Karpas-422 (cell line): ENCODE measurements around the gene SLC39A11. TPM values are rescaled to one million over a fixed set of nuclear protein-coding genes. Genes with fewer than 3 reads are reported as not detected.

ENCODE experiments used
- DNase-seq: peaks from one replicate; pipeline ENCODE4 v3.0.0-alpha.2; 2015
- H2AFZ ChIP-seq: fragments of 200-600 bp; sonication (generic); 2 replicates; pipeline ENCODE4 v1.6.1; 2014; ENCODE audit warnings: antibody characterized with exemption, low read length, mixed read lengths
- H3K27ac ChIP-seq: fragments of 200-600 bp; sonication (generic); 2 replicates; pipeline ENCODE4 v1.5.1; 2014; ENCODE audit warnings: mild to moderate bottlenecking, low read length, moderate library complexity
- H3K27me3 ChIP-seq: fragments of 200-600 bp; sonication (generic); 2 replicates; pipeline ENCODE4 v1.6.1; 2014; ENCODE audit warnings: low read length, mixed read lengths
- H3K36me3 ChIP-seq: fragments of 200-600 bp; sonication (generic); 2 replicates; pipeline ENCODE4 v1.6.1; 2014; ENCODE audit warnings: low read length, mixed read lengths; ENCODE audit not compliant: insufficient read depth
- H3K4me1 ChIP-seq: fragments of 200-600 bp; sonication (generic); 2 replicates; pipeline ENCODE4 v1.6.1; 2014; ENCODE audit warnings: mild to moderate bottlenecking, low read length, mixed read lengths
- H3K4me2 ChIP-seq: fragments of 200-600 bp; sonication (generic); 2 replicates; pipeline ENCODE4 v1.6.1; 2014; ENCODE audit warnings: low read length, low read depth, mild to moderate bottlenecking; ENCODE audit not compliant: poor library complexity, severe bottlenecking
- H3K4me3 ChIP-seq: fragments of 200-600 bp; sonication (generic); 2 replicates; pipeline ENCODE4 v1.5.1; 2014; ENCODE audit warnings: mild to moderate bottlenecking, antibody characterized with exemption, low read length, mixed read lengths
- H3K79me2 ChIP-seq: fragments of 200-600 bp; sonication (generic); 2 replicates; pipeline ENCODE4 v1.6.1; 2014; ENCODE audit warnings: mild to moderate bottlenecking, low read length, mixed read lengths
- H3K9ac ChIP-seq: fragments of 200-600 bp; sonication (generic); 2 replicates; pipeline ENCODE4 v1.6.0; 2014; ENCODE audit warnings: low read length
- H3K9me2 ChIP-seq: fragments of 200-600 bp; sonication (generic), shearing (Covaris generic); replicated peaks from 2 replicates; pipeline ENCODE4 v1.6.0; 2014; ENCODE audit warnings: mild to moderate bottlenecking, low read length, moderate library complexity; ENCODE audit not compliant: insufficient read depth
- H3K9me3 ChIP-seq: fragments of 300-700, 200-600 bp; sonication (generic); 2 replicates; pipeline ENCODE4 v1.6.1; 2014; ENCODE audit warnings: low read length, mixed read lengths
- H4K20me1 ChIP-seq: fragments of 200-600 bp; sonication (generic); 2 replicates; pipeline ENCODE4 v1.6.1; 2014; ENCODE audit warnings: mild to moderate bottlenecking, antibody characterized with exemption, low read length, low read depth; ENCODE audit not compliant: insufficient read depth
- total RNA-seq: library from RNA; depleted of rRNA; stranded (reverse); fragments of >200 nt; shearing (Covaris generic); gene quantifications from 2 replicates; pipeline ENCODE4 v1.2.3, GENCODE V29; 2014; ENCODE audit warnings: low replicate concordance

SLC39A11 gene
- total RNA-seq, 1 experiment from 2014 or later, result 49.6 TPM

- H3K4me2 ChIP-seq, result peak overlapping the region; percentile 81
- H2AFZ ChIP-seq, result no peak overlapping the region
These were observed 113.8 kb downstream of the SLC39A11 start for GRCh38 chr17:72978593-72979218.

GRCh38 chr17:72977771-72978417 is 114.6 kb downstream of the SLC39A11 start:
- H3K9ac ChIP-seq, result peak overlapping the region; percentile 69
- H3K4me1 ChIP-seq, result peaks cover 69% of the 10 kb centered on the region
- peak overlapping the region; percentile 55 for H3K4me3 ChIP-seq
- DNase-seq, result no peak
- no peaks in the 10 kb centered on the region for H3K27me3 ChIP-seq
- H3K27ac ChIP-seq, result peak overlapping the region; percentile 90
- H4K20me1 ChIP-seq, result no peaks in the 10 kb centered on the region
- no peaks in the 10 kb centered on the region for H3K36me3 ChIP-seq
- H3K9me3 ChIP-seq, result no peaks in the 10 kb centered on the region
- peak overlapping the region; percentile 81 for H3K4me2 ChIP-seq
- no peak overlapping the region for H2AFZ ChIP-seq
- no peaks in the 10 kb centered on the region for H3K9me2 ChIP-seq
- H3K79me2 ChIP-seq, result peaks cover 81% of the 10 kb centered on the region

More at GRCh38 chr17:72978593-72979218, 113.8 kb downstream of the SLC39A11 start:
- Histone ChIP-seq H3K4me3 (no peak overlapping the region), H3K27ac (peak overlapping the region; percentile 90), H3K9me2 (no peaks in the 10 kb centered on the region), H3K9me3 (no peaks in the 10 kb centered on the region), H3K27me3 (no peaks in the 10 kb centered on the region), H3K36me3 (no peaks in the 10 kb centered on the region), H3K9ac (no peak overlapping the region), H3K4me1 (peaks cover 69% of the 10 kb centered on the region), H4K20me1 (no peaks in the 10 kb centered on the region), H3K79me2 (peaks cover 81% of the 10 kb centered on the region)
- DNase-seq, result no peak

GRCh38 chr17:72976971-72977770 is 115.3 kb downstream of the SLC39A11 start:
- Histone ChIP-seq H3K9ac (peak overlapping the region; percentile 69), H3K4me2 (peak overlapping the region; percentile 81)
- DNase-seq, result peak; percentile 95

GRCh38 chr17:72975509-72975908 is 117.0 kb downstream of the SLC39A11 start:
- peaks cover 85% of the 10 kb centered on the region for H3K79me2 ChIP-seq
- H4K20me1 ChIP-seq, result no peaks in the 10 kb centered on the region
- H3K4me2 ChIP-seq, result no peak overlapping the region
- peaks cover 74% of the 10 kb centered on the region for H3K4me1 ChIP-seq
- no peak overlapping the region for H3K27ac ChIP-seq
- H3K4me3 ChIP-seq, result no peak overlapping the region
- H3K9me3 ChIP-seq, result no peaks in the 10 kb centered on the region
- H3K9ac ChIP-seq, result no peak overlapping the region
- H3K27me3 ChIP-seq, result no peaks in the 10 kb centered on the region
- no peak for DNase-seq
- H2AFZ ChIP-seq, result no peak overlapping the region
- no peaks in the 10 kb centered on the region for H3K36me3 ChIP-seq
- no peaks in the 10 kb centered on the region for H3K9me2 ChIP-seq

More at GRCh38 chr17:72976971-72977770, 115.3 kb downstream of the SLC39A11 start:
- H3K4me3 ChIP-seq, result peak overlapping the region; percentile 55
- no peaks in the 10 kb centered on the region for H4K20me1 ChIP-seq
- H2AFZ ChIP-seq, result peak overlapping the region; percentile 2; the same call in 1 of the 2 replicates
- peaks cover 81% of the 10 kb centered on the region for H3K79me2 ChIP-seq
- no peaks in the 10 kb centered on the region for H3K27me3 ChIP-seq
- H3K4me1 ChIP-seq, result peaks cover 69% of the 10 kb centered on the region
- no peaks in the 10 kb centered on the region for H3K9me2 ChIP-seq
- no peaks in the 10 kb centered on the region for H3K36me3 ChIP-seq
- H3K9me3 ChIP-seq, result no peaks in the 10 kb centered on the region
- H3K27ac ChIP-seq, result peak overlapping the region; percentile 90

- Histone ChIP-seq H3K9me3 (no peaks in the 10 kb centered on the region), H2AFZ (no peak overlapping the region), H4K20me1 (no peaks in the 10 kb centered on the region), H3K79me2 (peaks cover 85% of the 10 kb centered on the region), H3K36me3 (no peaks in the 10 kb centered on the region), H3K4me1 (peaks cover 74% of the 10 kb centered on the region), H3K9ac (no peak overlapping the region), H3K27me3 (no peaks in the 10 kb centered on the region), H3K4me3 (no peak overlapping the region), H3K27ac (no peak overlapping the region), H3K4me2 (no peak overlapping the region), H3K9me2 (no peaks in the 10 kb centered on the region)
- no peak for DNase-seq
These were observed 117.8 kb downstream of the SLC39A11 start for GRCh38 chr17:72974605-72975232.

- H3K4me1 ChIP-seq, result peaks cover 56% of the 10 kb centered on the region
- H3K4me3 ChIP-seq, result peak overlapping the region; percentile 52; the same call in 1 of the 2 replicates
- peak overlapping the region; percentile 72 for H3K4me2 ChIP-seq
- peak overlapping the region; percentile 87 for H3K27ac ChIP-seq
- no peaks in the 10 kb centered on the region for H3K27me3 ChIP-seq
- no peaks in the 10 kb centered on the region for H3K9me3 ChIP-seq
- H2AFZ ChIP-seq, result no peak overlapping the region
- no peaks in the 10 kb centered on the region for H3K9me2 ChIP-seq
- DNase-seq, result no peak
- H4K20me1 ChIP-seq, result no peaks in the 10 kb centered on the region
- no peaks in the 10 kb centered on the region for H3K36me3 ChIP-seq
- peak overlapping the region; percentile 67; the same call in 1 of the 2 replicates for H3K9ac ChIP-seq
- peaks cover 90% of the 10 kb centered on the region for H3K79me2 ChIP-seq
These were observed 120.1 kb downstream of the SLC39A11 start for GRCh38 chr17:72972263-72972951.

GRCh38 chr17:72971226-72971880 is 121.1 kb downstream of the SLC39A11 start:
- Histone ChIP-seq H3K27ac (peak overlapping the region; percentile 87), H3K4me3 (peak overlapping the region; percentile 52), H3K9me3 (no peaks in the 10 kb centered on the region), H4K20me1 (no peaks in the 10 kb centered on the region), H3K4me1 (peaks cover 45% of the 10 kb centered on the region), H3K27me3 (no peaks in the 10 kb centered on the region), H3K79me2 (peaks cover 83% of the 10 kb centered on the region), H3K4me2 (peak overlapping the region; percentile 72), H2AFZ (no peak overlapping the region), H3K36me3 (no peaks in the 10 kb centered on the region), H3K9me2 (no peaks in the 10 kb centered on the region), H3K9ac (peak overlapping the region; percentile 67)
- peak; percentile 86 for DNase-seq
